Testis (tissue), 3 donors: ENCODE data around the gene CMYA5. TPM values are rescaled to one million over a fixed set of nuclear protein-coding genes. Genes with fewer than 3 reads are reported as not detected.
"Not testable (repeated sequence)": the region's sequence is repeated elsewhere in the genome, so short reads cannot be mapped to it uniquely, and the experiment has no call there.

ENCODE experiments used
- DNase-seq: peaks from one replicate; pipeline ENCODE4 v3.0.0-alpha.2; 2019
- H3K27ac ChIP-seq, 2 donors: fragments of 200-600 bp; sonication (generic); one replicate each; pipeline ENCODE4 v1.5.1; 2019
- H3K27me3 ChIP-seq: fragments of 200-600 bp; sonication (generic); one replicate; pipeline ENCODE4 v1.5.1; 2019
- H3K36me3 ChIP-seq: fragments of 200-600 bp; sonication (generic); one replicate; pipeline ENCODE4 v1.5.1; 2017; ENCODE audit warnings: low read depth; ENCODE audit errors: missing control alignments
- H3K4me1 ChIP-seq: fragments of 200-600 bp; sonication (generic); one replicate; pipeline ENCODE4 v1.5.1; 2019
- H3K4me3 ChIP-seq, 2 donors: fragments of 200-600 bp; sonication (generic); one replicate each; pipeline ENCODE4 v1.5.1; 2017 to 2019
- H3K9me3 ChIP-seq: fragments of 200-600 bp; sonication (generic); one replicate; pipeline ENCODE4 v1.5.1; 2017
- POLR2A ChIP-seq: fragments of 450-650 bp; IDR thresholded peaks from one replicate; pipeline ENCODE4 v1.6.1; 2017; ENCODE audit warnings: antibody characterized with exemption, mild to moderate bottlenecking, moderate library complexity
- WGBS, 2 donors: methylation state at CpG; one replicate each; pipeline ENCODE4 v1.1.5; 2018; 5-methylcytosine and 5-hydroxymethylcytosine counted together
- intact Hi-C: fragments of 100-400 bp; cut with DNase I; formaldehyde crosslinking; loops from one replicate; pipeline ENCODE4 v1.15.1; 2023; ENCODE audit warnings: low total_unique reads
- polyA plus RNA-seq: library from polyadenylated mRNA; stranded (reverse); fragments of 350-450 nt; fragmentation: Illumina TruSeq; extraction: RNeasy Lipid Tissue Mini Kit (QIAGEN cat#74804); gene quantifications from one replicate; pipeline ENCODE4 v1.2.3, GENCODE V29; 2014; ENCODE audit warnings: low read depth, low replicate concordance; ENCODE audit not compliant: insufficient read depth
- total RNA-seq, 2 donors: library from RNA; depleted of rRNA; stranded (reverse); fragments of >200 nt; gene quantifications; one replicate each; pipeline ENCODE4 v1.2.3, GENCODE V29; 2016
- TF ChIP-seq, protein P1 (sequence below), 3 experiments: fragments of 450-650 bp in 2 of 3; fragments of 200-600 bp in 1 of 3; sonication (generic) in 1 of 3; IDR thresholded peaks; one replicate each; pipeline ENCODE4 v1.5.1; 2016 to 2019; ENCODE audit warnings: antibody characterized with exemption in 3 of 3, mild to moderate bottlenecking in 2 of 3, moderate library complexity in 1 of 3

CMYA5 gene
- total and polyA plus RNA-seq, 3 donors from 2014 or later: 2.7 to 33.8 (median 27.3) TPM

DNA sequence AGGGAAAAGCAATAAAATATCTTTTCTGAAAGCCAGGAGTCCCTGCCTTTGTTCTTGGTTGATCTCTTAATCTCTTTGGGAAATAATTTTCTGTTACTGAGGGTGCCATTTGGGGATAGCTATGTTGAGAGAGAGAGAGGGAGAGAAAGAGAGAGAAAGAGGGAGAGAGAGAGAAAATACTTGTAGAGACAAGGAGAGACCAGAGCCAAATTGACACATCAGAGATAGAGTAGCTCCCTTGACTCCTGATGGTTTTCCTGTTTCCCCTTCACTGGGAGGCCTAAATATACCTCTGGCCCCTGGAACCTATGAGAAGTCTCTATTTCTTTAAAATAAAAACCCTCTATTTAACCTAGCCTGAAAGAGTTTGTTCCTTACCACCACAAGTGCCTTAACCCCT lies 14.9 kb downstream of the CMYA5 start:
- Histone ChIP-seq H3K4me3 (no peak overlapping the region), H3K36me3 (no peaks in the 10 kb centered on the region), H3K9me3 (no peaks in the 10 kb centered on the region), H3K4me1 (no peaks in the 10 kb centered on the region), H3K27me3 (no peaks in the 10 kb centered on the region), H3K27ac (no peak overlapping the region)
- DNase-seq: no peak
- intact Hi-C loops: no loop called here
- TF ChIP-seq, protein P1, sequence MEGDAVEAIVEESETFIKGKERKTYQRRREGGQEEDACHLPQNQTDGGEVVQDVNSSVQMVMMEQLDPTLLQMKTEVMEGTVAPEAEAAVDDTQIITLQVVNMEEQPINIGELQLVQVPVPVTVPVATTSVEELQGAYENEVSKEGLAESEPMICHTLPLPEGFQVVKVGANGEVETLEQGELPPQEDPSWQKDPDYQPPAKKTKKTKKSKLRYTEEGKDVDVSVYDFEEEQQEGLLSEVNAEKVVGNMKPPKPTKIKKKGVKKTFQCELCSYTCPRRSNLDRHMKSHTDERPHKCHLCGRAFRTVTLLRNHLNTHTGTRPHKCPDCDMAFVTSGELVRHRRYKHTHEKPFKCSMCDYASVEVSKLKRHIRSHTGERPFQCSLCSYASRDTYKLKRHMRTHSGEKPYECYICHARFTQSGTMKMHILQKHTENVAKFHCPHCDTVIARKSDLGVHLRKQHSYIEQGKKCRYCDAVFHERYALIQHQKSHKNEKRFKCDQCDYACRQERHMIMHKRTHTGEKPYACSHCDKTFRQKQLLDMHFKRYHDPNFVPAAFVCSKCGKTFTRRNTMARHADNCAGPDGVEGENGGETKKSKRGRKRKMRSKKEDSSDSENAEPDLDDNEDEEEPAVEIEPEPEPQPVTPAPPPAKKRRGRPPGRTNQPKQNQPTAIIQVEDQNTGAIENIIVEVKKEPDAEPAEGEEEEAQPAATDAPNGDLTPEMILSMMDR (IDR thresholded peaks at IDR 0.05): no peak
- TF ChIP-seq POLR2A: no peak

DNA sequence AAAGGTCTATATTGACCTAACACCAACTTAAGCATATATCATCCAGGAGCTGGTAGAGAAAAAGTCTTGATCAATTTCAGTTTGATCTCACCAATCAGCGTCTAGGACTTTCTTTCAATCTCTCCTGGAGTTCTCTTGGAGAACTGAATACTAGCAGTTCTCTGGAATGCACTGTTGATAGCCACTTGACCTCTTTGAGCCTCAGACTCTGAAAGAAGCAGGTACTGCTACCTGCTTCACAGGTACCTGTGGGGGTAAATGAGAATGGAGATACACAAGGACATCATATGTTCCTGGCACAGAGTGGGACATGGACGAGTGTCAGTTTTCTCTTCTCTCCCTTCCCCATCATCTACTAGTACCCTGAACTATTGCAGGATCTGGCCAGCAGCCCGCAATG lies 16.0 kb downstream of the CMYA5 start:
- no peak for DNase-seq

DNA sequence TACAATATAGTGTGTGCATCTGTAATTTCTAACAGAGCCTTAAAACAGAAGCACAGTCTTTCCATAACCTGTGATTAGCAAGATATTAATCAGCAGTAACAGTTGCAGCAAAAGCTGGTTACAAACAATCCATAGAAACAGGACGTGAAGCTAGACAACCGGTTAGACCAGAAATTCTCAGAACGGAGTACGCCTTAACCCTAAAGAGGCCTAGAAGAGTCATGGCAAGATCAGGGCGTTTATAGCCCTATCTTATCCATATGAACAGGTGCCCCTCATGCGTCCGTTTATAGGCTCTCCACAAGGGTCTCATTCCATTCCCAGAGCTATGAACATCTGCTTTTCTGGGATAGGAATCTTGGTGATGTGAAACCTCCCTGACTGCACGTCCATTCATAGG lies 16.7 kb downstream of the CMYA5 start:
- H3K9me3 ChIP-seq, H3K27me3 ChIP-seq, H3K4me3 ChIP-seq, H3K36me3 ChIP-seq, H3K27ac ChIP-seq, H3K4me1 ChIP-seq, DNase-seq, intact Hi-C loops: not testable (repeated sequence)
- WGBS, 2 donors: 95 to 97% methylated on average over 8 of the region's 8 CpGs

More for the DNA sequence above, 16.0 kb downstream of the CMYA5 start:
- H3K4me1 ChIP-seq: no peaks in the 10 kb centered on the region
- H3K36me3 ChIP-seq: no peaks in the 10 kb centered on the region
- H3K27ac ChIP-seq: no peak overlapping the region
- no peak overlapping the region for H3K4me3 ChIP-seq
- WGBS, 2 donors: 92 to 93% methylated on average over 3 of the region's 3 CpGs
- no peaks in the 10 kb centered on the region for H3K27me3 ChIP-seq
- no peak for TF ChIP-seq POLR2A
- TF ChIP-seq, protein P1 (IDR thresholded peaks at IDR 0.05): no peak
- intact Hi-C loops: no loop called here
- no peaks in the 10 kb centered on the region for H3K9me3 ChIP-seq

DNA sequence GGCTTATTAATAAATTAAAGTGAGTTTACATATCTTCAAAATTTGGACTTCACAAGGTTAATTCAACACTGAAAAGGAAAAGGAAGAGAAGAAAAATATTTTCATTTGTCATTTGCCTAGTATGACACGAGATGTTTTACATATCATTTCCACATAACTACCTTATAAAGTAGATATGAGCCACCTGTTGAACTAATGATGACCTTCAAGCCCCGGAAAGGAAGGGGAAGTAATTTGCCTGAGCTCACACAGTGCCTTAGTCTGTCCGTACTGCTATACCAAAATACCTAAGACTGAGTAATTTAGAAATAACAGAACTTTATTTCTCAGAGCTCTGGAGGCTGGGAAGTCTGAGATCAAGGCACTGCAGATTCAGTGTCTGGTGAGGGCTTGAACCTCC lies 17.9 kb downstream of the CMYA5 start:
- WGBS, 2 donors: 74 to 80% methylated on average over 3 of the region's 3 CpGs
- no peaks in the 10 kb centered on the region for H3K9me3 ChIP-seq

DNA sequence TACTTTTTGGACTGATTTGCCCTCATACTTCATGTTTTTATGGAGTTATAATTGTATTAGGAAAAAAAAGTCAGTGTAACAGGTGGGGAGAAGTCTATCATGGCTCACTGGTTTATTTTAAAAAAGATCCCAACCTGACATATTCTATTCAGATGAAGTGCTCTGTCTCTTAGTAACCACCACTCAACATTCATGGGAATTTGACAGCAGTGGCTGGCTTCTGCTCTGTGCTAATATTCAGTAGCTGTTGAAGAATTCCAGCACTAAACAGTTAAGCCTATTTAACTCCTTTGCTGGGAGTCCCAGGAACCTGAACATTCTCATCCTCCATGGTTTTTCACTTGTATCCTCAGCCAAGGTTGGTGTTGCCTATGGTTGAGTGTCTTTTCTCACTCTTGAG lies 23.1 kb downstream of the CMYA5 start:
- H3K36me3 ChIP-seq: no peaks in the 10 kb centered on the region
- no peak overlapping the region for H3K27ac ChIP-seq
- no peaks in the 10 kb centered on the region for H3K27me3 ChIP-seq
- DNase-seq: no peak
- peak overlapping the region in 1 of 2 donors; percentile 1 for H3K4me3 ChIP-seq
- intact Hi-C loops: no loop called here
- H3K9me3 ChIP-seq: no peaks in the 10 kb centered on the region
- TF ChIP-seq, protein P1 (IDR thresholded peaks at IDR 0.05): no peak
- TF ChIP-seq POLR2A: no peak
- H3K4me1 ChIP-seq: no peaks in the 10 kb centered on the region

More for the DNA sequence above, 17.9 kb downstream of the CMYA5 start:
- Histone ChIP-seq H3K27me3 (no peaks in the 10 kb centered on the region), H3K27ac (no peak overlapping the region), H3K4me1 (no peaks in the 10 kb centered on the region), H3K36me3 (no peaks in the 10 kb centered on the region), H3K4me3 (no peak overlapping the region)
- intact Hi-C loops: no loop called here
- DNase-seq: no peak
- no peak for TF ChIP-seq POLR2A
- TF ChIP-seq, protein P1 (IDR thresholded peaks at IDR 0.05): no peak
